ENCODE data around the gene CPO. TPM values are rescaled to one million over a fixed set of nuclear protein-coding genes. Genes with fewer than 3 reads are reported as not detected.
"Not testable (repeated sequence)": the region's sequence is repeated elsewhere in the genome, so short reads cannot be mapped to it uniquely, and the experiment has no call there.

CPO gene
- polyA plus RNA-seq: not detected

- H3K4me3 Mint-ChIP-seq: no peak within 1 kb of the TSS
- peaks cover 0 to 2% (median 0%) of the 10 kb centered on the region in 3 donors for H3K27me3 Mint-ChIP-seq (ENCODE audit: low read depth in 3 of 3)
- no peak within 1 kb of the TSS for H3K27ac Mint-ChIP-seq
- H3K4me1 Mint-ChIP-seq: no peaks in the 10 kb centered on the region
- H3K9me3 Mint-ChIP-seq: no peaks in the 10 kb centered on the region
- H3K36me3 Mint-ChIP-seq: no peaks in the 10 kb centered on the region
- no peak for DNase-seq
These were observed at the start of gene CPO for GRCh38 chr2:206939340-206939739. TSS of gene CPO (plus strand) at chr2:206939518. CDS start at chr2:206939600, 82 bp downstream.

GRCh38 chr2:206890179-206890578 is 49.1 kb upstream of the CPO start:
- no peak for DNase-seq
- Mint-ChIP-seq H3K4me3 (no peak overlapping the region), H3K27me3 (ENCODE audit: low read depth in 3 of 3) (peaks cover 0 to 6% (median 2%) of the 10 kb centered on the region in 3 donors), H3K27ac (no peak overlapping the region), H3K36me3 (no peaks in the 10 kb centered on the region), H3K4me1 (no peaks in the 10 kb centered on the region), H3K9me3 (peaks cover 0 to 3% (median 0%) of the 10 kb centered on the region in 6 donors)

- Mint-ChIP-seq H3K27ac (no peak overlapping the region), H3K4me3 (no peak overlapping the region), H3K4me1 (no peaks in the 10 kb centered on the region), H3K36me3 (no peaks in the 10 kb centered on the region), H3K9me3 (peaks cover 0 to 3% (median 0%) of the 10 kb centered on the region in 6 donors), H3K27me3 (ENCODE audit: low read depth in 3 of 3) (peaks cover 2 to 6% (median 5%) of the 10 kb centered on the region in 3 donors)
- no peak for DNase-seq
These were observed 48.4 kb upstream of the CPO start for GRCh38 chr2:206890926-206891325.

GRCh38 chr2:206915121-206915520 is 24.2 kb upstream of the CPO start:
- DNase-seq: no peak
- H3K4me3 Mint-ChIP-seq: no peak overlapping the region
- no peaks in the 10 kb centered on the region for H3K27me3 Mint-ChIP-seq (ENCODE audit: low read depth in 3 of 3)

GRCh38 chr2:206918263-206918662 is 21.1 kb upstream of the CPO start:
- no peaks in the 10 kb centered on the region for H3K36me3 Mint-ChIP-seq
- no peak overlapping the region for H3K4me3 Mint-ChIP-seq
- no peak for DNase-seq
- H3K9me3 Mint-ChIP-seq: peaks cover 0 to 5% (median 4%) of the 10 kb centered on the region in 6 donors
- peaks cover 0 to 4% (median 0%) of the 10 kb centered on the region in 3 donors for H3K27me3 Mint-ChIP-seq (ENCODE audit: low read depth in 3 of 3)
- H3K4me1 Mint-ChIP-seq: no peaks in the 10 kb centered on the region
- no peak overlapping the region for H3K27ac Mint-ChIP-seq

More at GRCh38 chr2:206915121-206915520, 24.2 kb upstream of the CPO start:
- H3K36me3 Mint-ChIP-seq: no peaks in the 10 kb centered on the region
- H3K27ac Mint-ChIP-seq: no peak overlapping the region
- H3K4me1 Mint-ChIP-seq: no peaks in the 10 kb centered on the region
- peaks cover 0 to 5% (median 4%) of the 10 kb centered on the region in 6 donors for H3K9me3 Mint-ChIP-seq

- Mint-ChIP-seq H3K27me3 (ENCODE audit: low read depth in 3 of 3) (peaks cover 0 to 4% (median 0%) of the 10 kb centered on the region in 3 donors), H3K9me3 (peaks cover 0 to 5% (median 0%) of the 10 kb centered on the region in 6 donors), H3K27ac (no peak overlapping the region), H3K4me1 (no peaks in the 10 kb centered on the region), H3K36me3 (no peaks in the 10 kb centered on the region), H3K4me3 (no peak overlapping the region)
- no peak for DNase-seq
These were observed 19.0 kb upstream of the CPO start for GRCh38 chr2:206920310-206920709.

- Mint-ChIP-seq H3K4me3 (no peak overlapping the region), H3K27ac (no peak overlapping the region), H3K4me1 (no peaks in the 10 kb centered on the region), H3K9me3 (peaks cover 0 to 5% (median 0%) of the 10 kb centered on the region in 6 donors), H3K36me3 (no peaks in the 10 kb centered on the region), H3K27me3 (ENCODE audit: low read depth in 3 of 3) (peaks cover 0 to 4% (median 0%) of the 10 kb centered on the region in 3 donors)
- DNase-seq: no peak
These were observed 18.4 kb upstream of the CPO start for GRCh38 chr2:206920951-206921350.

- no peak for DNase-seq
- Mint-ChIP-seq H3K27ac (no peak overlapping the region), H3K36me3 (no peaks in the 10 kb centered on the region), H3K4me1 (no peaks in the 10 kb centered on the region), H3K4me3 (no peak overlapping the region), H3K27me3 (ENCODE audit: low read depth in 3 of 3) (peaks cover 0 to 4% (median 0%) of the 10 kb centered on the region in 3 donors), H3K9me3 (peaks cover 0 to 8% (median 0%) of the 10 kb centered on the region in 6 donors)
These were observed 17.8 kb upstream of the CPO start for GRCh38 chr2:206921529-206921928.

GRCh38 chr2:206935991-206936842 is 3.1 kb upstream of the CPO start:
- Mint-ChIP-seq H3K4me1 (no peaks in the 10 kb centered on the region), H3K27me3 (ENCODE audit: low read depth in 3 of 3) (peaks cover 0 to 6% (median 0%) of the 10 kb centered on the region in 3 donors), H3K4me3 (no peak overlapping the region), H3K27ac (no peak overlapping the region), H3K36me3 (no peaks in the 10 kb centered on the region), H3K9me3 (peaks cover 0 to 6% (median 2%) of the 10 kb centered on the region in 6 donors)
- no peak for DNase-seq

GRCh38 chr2:206936843-206937230 is 2.5 kb upstream of the CPO start:
- Mint-ChIP-seq H3K36me3 (no peaks in the 10 kb centered on the region), H3K27me3 (ENCODE audit: low read depth in 3 of 3) (peaks cover 0 to 2% (median 0%) of the 10 kb centered on the region in 3 donors), H3K9me3 (peaks cover 0 to 2% (median under 1%) of the 10 kb centered on the region in 6 donors), H3K4me3 (no peak overlapping the region), H3K4me1 (no peaks in the 10 kb centered on the region), H3K27ac (no peak overlapping the region)
- DNase-seq: no peak

- Mint-ChIP-seq H3K9me3 (no peaks in the 10 kb centered on the region), H3K4me3 (no peak overlapping the region)
These were observed 1.8 kb upstream of the CPO start for GRCh38 chr2:206937555-206937954.

GRCh38 chr2:206940546-206940945 is 1.2 kb downstream of the CPO start:
- Mint-ChIP-seq H3K4me1 (no peaks in the 10 kb centered on the region), H3K4me3 (no peak overlapping the region), H3K27me3 (ENCODE audit: low read depth in 3 of 3) (peaks cover 0 to 2% (median 0%) of the 10 kb centered on the region in 3 donors), H3K27ac (no peak overlapping the region), H3K36me3 (no peaks in the 10 kb centered on the region), H3K9me3 (no peaks in the 10 kb centered on the region)
- DNase-seq: no peak

More at GRCh38 chr2:206937555-206937954, 1.8 kb upstream of the CPO start:
- Mint-ChIP-seq H3K36me3 (no peaks in the 10 kb centered on the region), H3K27ac (no peak overlapping the region), H3K4me1 (no peaks in the 10 kb centered on the region), H3K27me3 (ENCODE audit: low read depth in 3 of 3) (peaks cover 0 to 2% (median 0%) of the 10 kb centered on the region in 3 donors)
- DNase-seq: no peak

GRCh38 chr2:206942592-206943478 is 3.5 kb downstream of the CPO start:
- Mint-ChIP-seq H3K27ac (no peak overlapping the region), H3K4me3 (no peak overlapping the region), H3K4me1 (no peaks in the 10 kb centered on the region), H3K9me3 (peaks cover 0 to 8% (median 2%) of the 10 kb centered on the region in 6 donors), H3K36me3 (no peaks in the 10 kb centered on the region), H3K27me3 (ENCODE audit: low read depth in 3 of 3) (peaks cover 0 to 2% (median 0%) of the 10 kb centered on the region in 3 donors)
- no peak for DNase-seq

GRCh38 chr2:206953404-206953803 is 14.1 kb downstream of the CPO start:
- not testable (repeated sequence) for DNase-seq; H3K27ac Mint-ChIP-seq; H3K4me1 Mint-ChIP-seq; H3K9me3 Mint-ChIP-seq; H3K4me3 Mint-ChIP-seq; H3K36me3 Mint-ChIP-seq; H3K27me3 Mint-ChIP-seq (ENCODE audit: low read depth in 3 of 3)
